Panc1 (cell line): ENCODE results near the gene GSK3B.

Experiments used
- POLR2AphosphoS5 ChIP-seq: IDR thresholded peaks from 2 replicates; pipeline ENCODE4 v1.6.1; 2012; ENCODE audit warnings: mild to moderate bottlenecking, low read depth, low read length, moderate library complexity
- SIN3A ChIP-seq: IDR thresholded peaks from 2 replicates; pipeline ENCODE4 v1.6.1; 2012; ENCODE audit warnings: low read depth, mild to moderate bottlenecking, low read length, moderate library complexity, borderline replicate concordance; ENCODE audit not compliant: insufficient read depth
- TF ChIP-seq, protein P1 (sequence below): fragments of 450-650 bp; IDR thresholded peaks from 2 replicates; pipeline ENCODE4 v1.5.1; 2017; ENCODE audit warnings: mild to moderate bottlenecking
- TF ChIP-seq, protein P2 (sequence below), 2 experiments: IDR thresholded peaks; 2 replicates each; pipeline ENCODE4 v1.6.1; 2011 to 2012; ENCODE audit warnings: low read depth in 2 of 2, control low read depth in 1 of 2, low read length in 1 of 2, mild to moderate bottlenecking in 1 of 2, moderate library complexity in 1 of 2; ENCODE audit not compliant: insufficient read depth in 1 of 2

DNA sequence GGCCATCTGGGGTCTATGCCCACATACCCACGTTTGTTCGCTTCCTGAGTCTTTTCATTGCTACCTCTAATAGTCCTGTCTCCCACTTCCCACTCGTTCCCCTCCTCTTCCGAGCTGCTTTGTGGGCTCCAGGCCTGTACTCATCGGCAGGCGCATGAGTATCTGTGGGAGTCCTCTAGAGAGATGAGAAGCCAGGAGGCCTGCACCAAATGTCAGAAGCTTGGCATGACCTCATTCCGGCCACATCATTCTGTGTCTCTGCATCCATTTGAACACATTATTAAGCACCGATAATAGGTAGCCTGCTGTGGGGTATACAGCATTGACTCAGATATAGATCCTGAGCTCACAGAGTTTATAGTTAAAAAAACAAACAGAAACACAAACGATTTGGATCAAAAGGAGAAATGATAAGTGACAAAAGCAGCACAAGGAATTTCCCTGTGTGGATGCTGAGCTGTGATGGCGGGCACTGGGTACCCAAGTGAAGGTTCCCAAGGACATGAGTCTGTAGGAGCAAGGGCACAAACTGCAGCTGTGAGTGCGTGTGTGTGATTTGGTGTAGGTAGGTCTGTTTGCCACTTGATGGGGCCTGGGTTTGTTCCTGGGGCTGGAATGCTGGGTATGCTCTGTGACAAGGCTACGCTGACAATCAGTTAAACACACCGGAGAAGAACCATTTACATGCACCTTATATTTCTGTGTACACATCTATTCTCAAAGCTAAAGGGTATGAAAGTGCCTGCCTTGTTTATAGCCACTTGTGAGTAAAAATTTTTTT is 276.5 kb downstream of the GSK3B start:
- TF ChIP-seq, protein P1, sequence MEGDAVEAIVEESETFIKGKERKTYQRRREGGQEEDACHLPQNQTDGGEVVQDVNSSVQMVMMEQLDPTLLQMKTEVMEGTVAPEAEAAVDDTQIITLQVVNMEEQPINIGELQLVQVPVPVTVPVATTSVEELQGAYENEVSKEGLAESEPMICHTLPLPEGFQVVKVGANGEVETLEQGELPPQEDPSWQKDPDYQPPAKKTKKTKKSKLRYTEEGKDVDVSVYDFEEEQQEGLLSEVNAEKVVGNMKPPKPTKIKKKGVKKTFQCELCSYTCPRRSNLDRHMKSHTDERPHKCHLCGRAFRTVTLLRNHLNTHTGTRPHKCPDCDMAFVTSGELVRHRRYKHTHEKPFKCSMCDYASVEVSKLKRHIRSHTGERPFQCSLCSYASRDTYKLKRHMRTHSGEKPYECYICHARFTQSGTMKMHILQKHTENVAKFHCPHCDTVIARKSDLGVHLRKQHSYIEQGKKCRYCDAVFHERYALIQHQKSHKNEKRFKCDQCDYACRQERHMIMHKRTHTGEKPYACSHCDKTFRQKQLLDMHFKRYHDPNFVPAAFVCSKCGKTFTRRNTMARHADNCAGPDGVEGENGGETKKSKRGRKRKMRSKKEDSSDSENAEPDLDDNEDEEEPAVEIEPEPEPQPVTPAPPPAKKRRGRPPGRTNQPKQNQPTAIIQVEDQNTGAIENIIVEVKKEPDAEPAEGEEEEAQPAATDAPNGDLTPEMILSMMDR: no peak
- TF ChIP-seq POLR2AphosphoS5 (no peak), SIN3A (no peak)
- TF ChIP-seq, protein P2, sequence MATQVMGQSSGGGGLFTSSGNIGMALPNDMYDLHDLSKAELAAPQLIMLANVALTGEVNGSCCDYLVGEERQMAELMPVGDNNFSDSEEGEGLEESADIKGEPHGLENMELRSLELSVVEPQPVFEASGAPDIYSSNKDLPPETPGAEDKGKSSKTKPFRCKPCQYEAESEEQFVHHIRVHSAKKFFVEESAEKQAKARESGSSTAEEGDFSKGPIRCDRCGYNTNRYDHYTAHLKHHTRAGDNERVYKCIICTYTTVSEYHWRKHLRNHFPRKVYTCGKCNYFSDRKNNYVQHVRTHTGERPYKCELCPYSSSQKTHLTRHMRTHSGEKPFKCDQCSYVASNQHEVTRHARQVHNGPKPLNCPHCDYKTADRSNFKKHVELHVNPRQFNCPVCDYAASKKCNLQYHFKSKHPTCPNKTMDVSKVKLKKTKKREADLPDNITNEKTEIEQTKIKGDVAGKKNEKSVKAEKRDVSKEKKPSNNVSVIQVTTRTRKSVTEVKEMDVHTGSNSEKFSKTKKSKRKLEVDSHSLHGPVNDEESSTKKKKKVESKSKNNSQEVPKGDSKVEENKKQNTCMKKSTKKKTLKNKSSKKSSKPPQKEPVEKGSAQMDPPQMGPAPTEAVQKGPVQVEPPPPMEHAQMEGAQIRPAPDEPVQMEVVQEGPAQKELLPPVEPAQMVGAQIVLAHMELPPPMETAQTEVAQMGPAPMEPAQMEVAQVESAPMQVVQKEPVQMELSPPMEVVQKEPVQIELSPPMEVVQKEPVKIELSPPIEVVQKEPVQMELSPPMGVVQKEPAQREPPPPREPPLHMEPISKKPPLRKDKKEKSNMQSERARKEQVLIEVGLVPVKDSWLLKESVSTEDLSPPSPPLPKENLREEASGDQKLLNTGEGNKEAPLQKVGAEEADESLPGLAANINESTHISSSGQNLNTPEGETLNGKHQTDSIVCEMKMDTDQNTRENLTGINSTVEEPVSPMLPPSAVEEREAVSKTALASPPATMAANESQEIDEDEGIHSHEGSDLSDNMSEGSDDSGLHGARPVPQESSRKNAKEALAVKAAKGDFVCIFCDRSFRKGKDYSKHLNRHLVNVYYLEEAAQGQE (IDR thresholded peaks at IDR 0.05; ENCODE audit: insufficient read depth in 1 of 2, low read depth in 2 of 2, low read length in 1 of 2): no peak
